Measurements from ENCODE around the gene DLG5.

DNA sequence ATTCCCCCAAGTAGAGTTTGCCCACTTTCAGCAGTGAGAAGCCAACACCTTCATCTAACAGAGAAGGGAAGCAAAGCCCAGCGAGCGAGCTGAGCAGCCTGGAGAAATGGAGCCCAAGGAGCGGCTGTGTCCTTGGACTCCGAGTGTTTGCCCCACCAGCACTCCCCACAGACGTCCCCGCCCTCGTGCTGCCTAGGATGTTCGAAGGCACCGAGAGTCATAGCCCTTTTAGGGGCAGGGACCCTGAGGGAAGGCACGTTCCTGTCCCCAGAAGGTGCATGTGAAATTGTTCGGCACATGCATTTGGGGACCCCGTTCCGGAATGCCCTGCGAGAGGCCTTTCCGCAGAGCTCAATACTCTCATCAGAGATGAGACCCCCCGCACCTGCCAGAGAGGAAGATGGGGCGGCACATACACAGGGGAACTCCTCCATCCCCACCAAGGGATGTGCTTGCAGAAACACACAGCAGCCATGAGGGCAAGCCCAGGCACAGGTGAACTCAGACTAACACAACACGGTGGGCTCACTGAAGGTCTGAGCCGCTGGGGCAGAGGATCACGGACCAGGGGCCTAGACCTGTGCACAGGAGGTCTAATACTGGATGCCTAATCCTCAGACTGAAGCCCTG is 131.0 kb downstream of the DLG5 start:
- TF ChIP-seq, protein P1, sequence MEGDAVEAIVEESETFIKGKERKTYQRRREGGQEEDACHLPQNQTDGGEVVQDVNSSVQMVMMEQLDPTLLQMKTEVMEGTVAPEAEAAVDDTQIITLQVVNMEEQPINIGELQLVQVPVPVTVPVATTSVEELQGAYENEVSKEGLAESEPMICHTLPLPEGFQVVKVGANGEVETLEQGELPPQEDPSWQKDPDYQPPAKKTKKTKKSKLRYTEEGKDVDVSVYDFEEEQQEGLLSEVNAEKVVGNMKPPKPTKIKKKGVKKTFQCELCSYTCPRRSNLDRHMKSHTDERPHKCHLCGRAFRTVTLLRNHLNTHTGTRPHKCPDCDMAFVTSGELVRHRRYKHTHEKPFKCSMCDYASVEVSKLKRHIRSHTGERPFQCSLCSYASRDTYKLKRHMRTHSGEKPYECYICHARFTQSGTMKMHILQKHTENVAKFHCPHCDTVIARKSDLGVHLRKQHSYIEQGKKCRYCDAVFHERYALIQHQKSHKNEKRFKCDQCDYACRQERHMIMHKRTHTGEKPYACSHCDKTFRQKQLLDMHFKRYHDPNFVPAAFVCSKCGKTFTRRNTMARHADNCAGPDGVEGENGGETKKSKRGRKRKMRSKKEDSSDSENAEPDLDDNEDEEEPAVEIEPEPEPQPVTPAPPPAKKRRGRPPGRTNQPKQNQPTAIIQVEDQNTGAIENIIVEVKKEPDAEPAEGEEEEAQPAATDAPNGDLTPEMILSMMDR (IDR thresholded peaks at IDR 0.05; ENCODE audit: insufficient read depth, low read length, poor library complexity, severe bottlenecking) = no peak
- TF ChIP-seq EZH2phosphoT487 (conservative IDR thresholded peaks at IDR 0.05; ENCODE audit: low read length) = no peak

Data from SU-DHL-6 (cell line).